DND-41 (cell line): Measurements from ENCODE around the gene GSG1L2.

Source experiments
- CTCF ChIP-seq: IDR thresholded peaks from 2 replicates; pipeline ENCODE4 v1.5.1; 2012; ENCODE audit warnings: borderline replicate concordance, low read length, moderate library complexity, mild to moderate bottlenecking; ENCODE audit not compliant: poor library complexity, severe bottlenecking; ENCODE audit errors: extremely low read depth
- EZH2 ChIP-seq: IDR thresholded peaks from 3 replicates; pipeline ENCODE4 v1.6.1; 2012; ENCODE audit warnings: borderline replicate concordance, low read depth, mild to moderate bottlenecking, moderate library complexity, low read length, inconsistent platforms; ENCODE audit not compliant: severe bottlenecking

GRCh38 chr17:9843152-9844010 lies 21.5 kb upstream of the GSG1L2 start:
- TF ChIP-seq EZH2, result no peak
- no peak for TF ChIP-seq CTCF
